Activated B cell treated with CpG ODN at 0.5 μM for 24 hours (primary cell): ENCODE results near the gene THSD4. TPM values are rescaled to one million over a fixed set of nuclear protein-coding genes. Genes with fewer than 3 reads are reported as not detected.

Experiments
- ATAC-seq: fragments of 200-7000 bp; cut with Tn5 transposase; one replicate; pipeline ENCODE4 v1.10.0; 2021; ENCODE audit warnings: low read depth, mild to moderate bottlenecking, moderate library complexity
- CTCF ChIA-PET: fragments of 350-600 bp; sonication (Branson Sonifier 250); formaldehyde crosslinking; loops from one replicate; lab custom pipeline; 2021; ENCODE audit warnings: antibody characterized with exemption; lab: Charles Lee
- POLR2A ChIA-PET: fragments of 350-600 bp; sonication (Branson Sonifier 250); formaldehyde crosslinking; loops from one replicate; lab custom pipeline; 2021; ENCODE audit warnings: antibody characterized with exemption; lab: Charles Lee
- DNase-seq: peaks from one replicate; pipeline ENCODE4 v3.0.0; 2022
- H3K27ac Mint-ChIP-seq: one replicate; pipeline ENCODE4 v1.8.0; 2020; ENCODE audit warnings: mixed read lengths
- H3K27me3 Mint-ChIP-seq: one replicate; pipeline ENCODE4 v1.8.0; 2021; ENCODE audit warnings: mixed read lengths
- H3K36me3 Mint-ChIP-seq: one replicate; pipeline ENCODE4 v1.8.0; 2021; ENCODE audit warnings: low read depth, mixed read lengths
- H3K4me1 Mint-ChIP-seq: one replicate; pipeline ENCODE4 v1.8.0; 2021; ENCODE audit warnings: mixed read lengths
- H3K4me3 Mint-ChIP-seq: one replicate; pipeline ENCODE4 v1.8.0; 2020; ENCODE audit warnings: mild to moderate bottlenecking, mixed read lengths
- H3K9me3 Mint-ChIP-seq: one replicate; pipeline ENCODE4 v1.8.0; 2020; ENCODE audit warnings: mixed read lengths
- intact Hi-C: fragments of 100-400 bp; cut with micrococcal nuclease; formaldehyde crosslinking; loops from one replicate; pipeline ENCODE4 v1.15.1; 2024
- total RNA-seq: library from RNA; stranded (reverse); gene quantifications from 2 replicates; pipeline ENCODE4 v1.2.3, GENCODE V29; 2022
- TF ChIP-seq, protein P1 (sequence below): fragments of 200-600 bp; IDR thresholded peaks from one replicate; pipeline ENCODE4 v1.8.0; 2022; ENCODE audit warnings: antibody characterized with exemption, mild to moderate bottlenecking

The THSD4 gene
- total RNA-seq, 1 donor from 2014 or later = not detected

DNA sequence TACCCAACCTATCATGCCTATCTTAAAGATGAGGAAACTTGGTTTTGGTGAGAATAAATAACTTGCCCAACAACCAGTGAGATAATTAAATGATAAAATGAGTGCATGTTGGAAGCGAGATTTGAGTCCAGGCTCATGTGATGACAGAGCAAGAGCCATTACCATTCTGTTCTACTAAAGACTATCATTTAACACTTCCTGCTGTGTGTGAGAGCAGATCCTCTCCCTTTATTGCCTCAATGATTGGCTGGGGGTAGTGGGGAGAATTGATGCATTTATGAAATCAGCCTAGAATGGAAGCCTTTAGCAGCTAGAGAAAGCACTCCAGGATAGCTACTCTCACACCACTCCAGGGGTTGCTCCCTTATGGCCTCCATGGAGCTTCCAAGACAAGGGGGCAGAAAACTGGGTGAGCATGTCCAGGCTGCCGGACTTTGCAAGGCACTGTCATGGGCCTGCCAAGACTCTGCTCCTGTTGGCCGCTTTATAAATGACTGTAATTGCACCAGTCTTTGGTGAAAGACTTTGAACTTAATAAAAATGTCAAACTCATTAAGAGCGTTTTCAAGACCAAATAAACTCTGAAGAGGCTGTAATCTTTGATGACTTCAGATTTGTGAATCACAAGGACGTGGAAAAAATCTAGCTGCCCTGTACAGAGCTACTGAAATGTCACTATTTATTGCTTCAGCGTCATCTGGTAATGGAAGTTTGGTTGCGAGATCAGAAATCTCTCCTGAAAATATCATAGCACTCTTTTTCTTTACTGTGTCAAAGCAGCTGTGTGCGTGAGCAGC lies 486.0 kb downstream of the THSD4 start:
- TF ChIP-seq, protein P1, sequence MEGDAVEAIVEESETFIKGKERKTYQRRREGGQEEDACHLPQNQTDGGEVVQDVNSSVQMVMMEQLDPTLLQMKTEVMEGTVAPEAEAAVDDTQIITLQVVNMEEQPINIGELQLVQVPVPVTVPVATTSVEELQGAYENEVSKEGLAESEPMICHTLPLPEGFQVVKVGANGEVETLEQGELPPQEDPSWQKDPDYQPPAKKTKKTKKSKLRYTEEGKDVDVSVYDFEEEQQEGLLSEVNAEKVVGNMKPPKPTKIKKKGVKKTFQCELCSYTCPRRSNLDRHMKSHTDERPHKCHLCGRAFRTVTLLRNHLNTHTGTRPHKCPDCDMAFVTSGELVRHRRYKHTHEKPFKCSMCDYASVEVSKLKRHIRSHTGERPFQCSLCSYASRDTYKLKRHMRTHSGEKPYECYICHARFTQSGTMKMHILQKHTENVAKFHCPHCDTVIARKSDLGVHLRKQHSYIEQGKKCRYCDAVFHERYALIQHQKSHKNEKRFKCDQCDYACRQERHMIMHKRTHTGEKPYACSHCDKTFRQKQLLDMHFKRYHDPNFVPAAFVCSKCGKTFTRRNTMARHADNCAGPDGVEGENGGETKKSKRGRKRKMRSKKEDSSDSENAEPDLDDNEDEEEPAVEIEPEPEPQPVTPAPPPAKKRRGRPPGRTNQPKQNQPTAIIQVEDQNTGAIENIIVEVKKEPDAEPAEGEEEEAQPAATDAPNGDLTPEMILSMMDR = no peak
- no peaks in the 10 kb centered on the region for H3K9me3 Mint-ChIP-seq
- CTCF ChIA-PET = no interaction called here
- POLR2A ChIA-PET = no interaction called here
- H3K27ac Mint-ChIP-seq = no peak overlapping the region
- intact Hi-C loops = no loop called here
- no peaks in the 10 kb centered on the region for H3K36me3 Mint-ChIP-seq
- H3K27me3 Mint-ChIP-seq = peaks cover 1% of the 10 kb centered on the region
- ATAC-seq (no peak), DNase-seq (no peak)
- no peaks in the 10 kb centered on the region for H3K4me1 Mint-ChIP-seq
- no peak overlapping the region for H3K4me3 Mint-ChIP-seq

DNA sequence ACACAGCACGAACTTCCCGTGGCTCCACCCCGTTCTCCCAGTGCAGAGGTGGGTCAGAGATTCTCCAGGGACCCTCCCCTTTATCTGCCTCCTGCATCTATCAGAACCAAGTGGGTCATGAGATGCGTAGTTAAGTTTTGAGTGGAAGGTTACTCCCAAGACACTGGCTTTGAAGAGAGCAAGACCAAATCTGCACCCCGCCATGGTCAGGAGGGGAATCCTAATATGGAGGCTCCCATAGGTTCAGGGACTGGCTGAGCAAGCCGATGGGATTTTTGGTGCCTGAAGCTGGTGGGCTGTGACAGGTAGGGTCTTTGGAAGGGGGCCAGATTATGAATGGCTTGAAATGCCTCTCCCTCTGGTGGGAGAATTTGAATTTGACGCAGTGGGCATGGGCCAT lies 488.1 kb downstream of the THSD4 start:
- POLR2A ChIA-PET = no interaction called here
- peaks cover 3% of the 10 kb centered on the region for H3K27me3 Mint-ChIP-seq

DNA sequence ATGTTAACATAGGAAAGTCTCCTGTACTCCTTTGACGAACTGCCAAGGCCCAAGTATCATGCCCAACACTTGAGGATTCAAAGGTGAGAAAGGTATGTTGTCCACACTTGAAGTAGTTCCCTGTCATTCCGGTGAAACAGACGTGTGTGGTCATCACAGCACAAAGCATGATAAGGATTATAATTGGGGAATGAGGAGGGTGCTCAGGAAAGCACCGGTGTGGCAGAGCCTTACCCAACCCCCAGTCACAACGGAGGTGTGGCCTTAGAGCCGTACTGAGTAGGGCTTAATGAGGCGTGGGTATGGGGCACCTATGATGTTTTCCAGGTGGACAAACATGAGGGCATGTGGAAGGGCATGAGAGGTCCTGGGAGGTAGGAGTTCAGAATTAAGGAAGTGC lies 492.1 kb downstream of the THSD4 start:
- no peak for DNase-seq
- no peaks in the 10 kb centered on the region for H3K36me3 Mint-ChIP-seq
- H3K9me3 Mint-ChIP-seq = no peaks in the 10 kb centered on the region
- TF ChIP-seq, protein P1 = no peak
- peaks cover 16% of the 10 kb centered on the region for H3K27me3 Mint-ChIP-seq
- no peak overlapping the region for H3K27ac Mint-ChIP-seq
- intact Hi-C loops = no loop called here
- POLR2A ChIA-PET = no interaction called here
- CTCF ChIA-PET = no interaction called here
- H3K4me1 Mint-ChIP-seq = no peaks in the 10 kb centered on the region
- ATAC-seq = no peak
- H3K4me3 Mint-ChIP-seq = no peak overlapping the region

More for the DNA sequence above, 488.1 kb downstream of the THSD4 start:
- Mint-ChIP-seq H3K4me1 (no peaks in the 10 kb centered on the region), H3K36me3 (no peaks in the 10 kb centered on the region), H3K9me3 (no peaks in the 10 kb centered on the region), H3K27ac (no peak overlapping the region), H3K4me3 (no peak overlapping the region)
- TF ChIP-seq, protein P1 = no peak
- intact Hi-C loops = no loop called here
- ATAC-seq = no peak
- no peak for DNase-seq
- CTCF ChIA-PET = no interaction called here

- Mint-ChIP-seq H3K4me3 (no peak overlapping the region), H3K9me3 (no peaks in the 10 kb centered on the region), H3K4me1 (no peaks in the 10 kb centered on the region), H3K36me3 (no peaks in the 10 kb centered on the region), H3K27me3 (peaks cover 18% of the 10 kb centered on the region), H3K27ac (no peak overlapping the region)
- DNase-seq (no peak), ATAC-seq (no peak)
- TF ChIP-seq, protein P1 = no peak
- POLR2A ChIA-PET = no interaction called here
- CTCF ChIA-PET = no interaction called here
- intact Hi-C loops = no loop called here
Measured at GRCh38 chr15:71610728-71611552, 495.7 kb downstream of the THSD4 start.
